ENCODE results near the gene TNPO3.
"Not testable (repeated sequence)": the region's sequence is repeated elsewhere in the genome, so short reads cannot be mapped to it uniquely, and the experiment has no call there.

TNPO3 gene

DNA sequence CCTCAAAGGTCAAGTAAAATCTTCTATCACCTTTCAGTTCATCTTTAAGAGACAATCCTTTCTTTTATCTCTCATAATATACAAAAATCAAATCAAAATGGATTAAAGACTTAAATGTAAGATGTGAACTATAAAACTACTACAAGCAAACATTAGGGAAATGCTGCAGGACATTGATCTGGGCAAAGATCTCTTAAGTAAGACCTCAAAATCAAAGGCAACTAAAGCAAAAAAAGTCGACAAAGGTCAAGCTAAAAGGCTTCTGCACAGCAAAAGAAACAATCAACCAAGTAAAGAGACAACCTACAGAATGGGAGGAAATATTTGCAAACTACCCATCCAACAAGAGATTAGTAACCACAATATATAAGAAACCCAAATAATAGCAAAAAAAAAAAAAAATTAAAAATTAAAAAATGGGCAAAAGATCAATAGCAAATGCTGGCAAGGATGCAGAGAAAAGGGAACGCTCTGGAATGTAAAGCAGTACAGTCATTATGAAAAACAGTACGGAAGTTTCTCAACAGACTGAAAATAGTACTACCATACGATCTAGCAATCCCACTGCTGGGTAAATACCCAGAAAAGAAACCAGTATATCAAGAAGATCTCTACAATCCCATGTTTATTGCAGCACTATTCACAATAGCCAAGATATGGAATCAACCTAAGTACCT, 41.7 kb downstream of the TNPO3 start:
- DNase-seq = no peak

DNA sequence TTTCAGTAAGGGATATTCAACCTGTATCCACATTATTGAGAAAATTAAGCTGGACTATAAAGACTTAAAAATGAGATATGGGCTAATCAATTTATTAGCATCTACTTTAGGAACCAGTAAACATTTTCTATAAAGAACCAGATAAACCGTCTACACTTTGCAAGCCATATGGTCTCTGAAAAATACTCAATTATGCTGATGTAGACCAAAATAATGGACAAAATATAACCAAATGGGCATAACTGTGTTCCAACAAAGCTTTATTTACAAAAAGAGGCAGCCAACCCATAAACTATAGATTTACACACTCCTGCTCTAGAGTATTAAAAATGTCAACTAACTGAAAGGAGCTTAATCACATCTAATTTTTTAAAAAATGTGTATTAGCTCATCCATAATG, 42.3 kb downstream of the TNPO3 start:
- no peak for DNase-seq

DNA sequence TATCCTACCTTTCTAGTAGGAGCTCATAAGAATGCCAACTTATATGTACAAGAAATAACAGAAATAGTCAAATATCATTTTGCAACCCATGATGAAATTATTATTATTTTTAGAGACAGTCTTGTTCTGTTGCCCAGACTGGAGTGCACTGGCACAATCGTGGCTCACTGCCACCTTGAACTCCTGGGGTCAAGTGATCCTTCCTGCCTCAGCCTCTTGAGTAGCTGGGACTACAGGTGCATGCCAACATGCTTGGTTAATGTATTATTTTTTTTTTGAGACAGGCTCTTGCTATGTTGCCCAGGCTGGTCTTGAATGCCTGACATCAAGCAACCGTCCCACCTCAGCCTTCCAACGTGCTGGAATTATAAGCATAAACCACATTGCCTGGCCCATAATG, 44.8 kb downstream of the TNPO3 start:
- DNase-seq = no peak

DNA sequence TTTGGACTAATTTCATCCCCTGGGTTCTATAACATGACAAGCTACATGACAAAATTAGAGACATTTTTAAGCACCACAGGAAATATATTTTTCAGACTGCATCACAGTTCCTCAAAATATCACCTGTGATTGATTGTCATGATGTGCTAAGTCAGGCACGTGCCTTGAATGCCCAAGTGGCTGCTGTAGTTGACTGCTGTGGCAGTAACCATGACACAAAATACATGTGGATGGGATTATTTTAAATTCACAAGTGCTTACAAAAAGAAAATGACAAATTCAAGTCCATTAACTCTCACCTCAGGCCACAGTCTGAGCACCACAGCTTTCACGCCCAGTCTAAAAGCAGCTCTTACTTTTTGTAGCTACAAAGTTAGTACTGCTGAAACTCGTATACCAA, 45.5 kb downstream of the TNPO3 start:
- DNase-seq = no peak

DNA sequence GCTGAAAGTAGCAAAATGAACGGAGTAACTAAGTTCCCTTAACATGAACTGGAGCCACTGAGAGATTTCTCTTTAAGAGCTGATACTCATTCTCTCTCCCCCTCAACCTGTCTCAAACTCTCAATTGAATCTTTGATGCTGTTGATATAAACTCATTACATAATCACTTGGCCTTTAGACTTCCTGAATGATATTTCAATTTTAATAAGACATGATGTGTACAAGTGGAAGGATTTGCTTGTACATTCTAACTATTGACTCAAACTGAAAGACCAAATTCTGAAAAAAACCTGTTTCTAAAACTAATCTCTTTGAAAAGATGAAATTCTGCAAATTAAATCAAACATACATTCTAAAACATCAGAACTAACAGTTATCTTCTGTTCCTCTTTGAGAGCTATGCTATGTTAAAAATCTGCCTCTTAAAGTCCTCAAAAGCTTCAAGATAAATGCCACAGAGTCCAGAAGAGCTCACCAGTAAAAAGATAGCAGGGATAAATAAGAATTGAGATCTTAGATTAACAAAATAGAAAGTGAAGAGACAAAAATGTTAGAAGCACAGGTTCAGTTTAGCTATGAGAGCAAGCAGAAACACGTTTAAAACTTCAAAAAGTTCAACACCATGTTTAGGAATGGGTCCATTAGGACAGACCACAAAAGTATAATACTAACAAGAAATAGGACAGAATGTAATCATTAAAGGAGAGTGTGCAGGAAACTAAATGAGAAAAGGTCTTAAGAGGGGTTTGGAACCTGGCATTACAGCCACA, 46.1 kb downstream of the TNPO3 start:
- no peak for DNase-seq

DNA sequence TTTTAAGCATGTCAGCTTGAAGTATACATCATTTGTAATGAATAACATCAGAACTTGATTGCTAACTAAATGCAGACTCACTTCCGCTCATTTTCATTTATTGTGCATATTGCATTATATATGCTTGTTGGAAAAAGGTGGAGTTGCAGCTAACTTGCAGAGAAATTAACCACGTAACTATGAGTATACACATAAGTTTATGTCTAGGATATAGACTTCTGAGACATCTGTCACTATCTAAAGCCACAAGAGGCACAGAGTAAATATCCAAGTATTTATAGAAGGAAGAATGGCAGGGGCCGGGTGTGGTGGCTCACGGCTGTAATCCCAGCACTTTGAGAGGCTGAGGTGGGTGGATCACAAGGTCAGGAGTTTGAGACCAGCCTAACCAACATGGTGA, 47.3 kb downstream of the TNPO3 start:
- no peak for DNase-seq

DNA sequence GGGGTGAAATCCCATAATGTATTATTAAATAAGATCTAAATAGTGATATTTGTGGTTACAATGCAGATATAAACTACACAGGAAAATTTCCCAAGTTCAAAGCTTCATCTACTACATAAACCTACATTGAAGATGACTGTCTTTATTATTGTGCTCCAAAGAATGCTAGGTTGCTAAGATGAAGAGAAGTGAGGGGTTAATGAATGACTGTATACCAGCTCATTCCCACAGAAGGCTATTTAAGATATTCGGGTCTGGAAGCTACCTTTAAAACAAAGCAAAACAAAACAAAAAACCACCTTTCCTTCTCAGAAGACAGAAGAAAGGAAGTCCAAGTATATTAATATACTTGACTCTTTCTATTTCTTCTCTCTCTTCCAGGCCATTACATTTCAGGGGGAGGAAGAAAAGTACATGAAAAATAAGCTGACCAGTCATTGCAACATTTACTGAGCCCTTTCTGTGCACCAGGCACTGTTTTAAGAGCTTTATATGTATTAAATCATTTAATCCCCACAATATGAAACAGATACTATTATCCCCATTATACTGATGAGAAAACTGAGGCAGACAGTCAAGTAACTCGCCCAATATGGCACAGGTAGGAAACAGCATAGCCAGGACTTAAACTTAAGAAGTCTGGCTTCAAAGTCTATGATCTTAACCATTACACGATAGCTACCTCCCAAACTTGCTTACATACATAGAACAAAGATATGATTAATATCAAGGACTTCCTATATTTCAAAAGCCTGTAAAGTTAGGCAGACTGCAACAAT, 48.1 kb downstream of the TNPO3 start:
- DNase-seq = no peak

DNA sequence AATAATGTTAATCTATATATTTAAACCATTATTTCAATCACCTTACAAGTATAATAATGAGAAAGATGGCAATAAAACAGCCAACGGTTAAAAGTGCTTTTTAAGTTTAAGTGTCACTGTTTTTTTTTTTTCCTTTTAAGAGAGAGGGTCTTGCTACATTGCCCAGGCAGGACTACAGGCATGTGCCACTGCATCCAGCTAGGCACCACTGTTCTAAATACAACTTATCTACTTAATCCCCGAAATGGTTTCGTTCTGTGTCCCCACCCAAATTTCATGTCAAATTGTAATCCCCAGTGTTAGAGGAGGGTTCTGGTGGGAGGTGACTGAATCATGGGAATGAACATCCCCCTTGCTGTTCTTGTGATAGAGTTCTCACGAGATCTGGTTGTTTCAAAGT, 49.7 kb downstream of the TNPO3 start:
- DNase-seq = no peak

DNA sequence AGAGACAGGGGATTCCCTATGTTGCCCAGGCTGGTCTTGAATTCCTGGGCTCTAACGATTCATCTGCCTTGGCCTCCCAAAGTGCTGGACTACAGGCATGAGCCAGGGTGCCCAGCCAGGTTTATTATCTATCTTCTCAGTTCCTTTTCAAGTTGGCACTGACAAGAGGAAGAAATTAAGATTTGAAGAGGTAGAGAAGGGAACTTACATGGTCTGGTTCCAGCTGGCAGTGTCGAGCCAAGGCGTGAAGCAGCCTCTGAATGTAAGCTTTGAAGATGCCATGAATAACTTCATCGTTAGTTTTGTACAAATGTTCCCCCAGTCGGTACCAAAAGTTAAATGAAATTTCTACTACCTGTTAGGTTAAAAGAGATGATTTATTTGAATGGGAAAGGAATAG, 57.7 kb downstream of the TNPO3 start:
- DNase-seq = no peak

DNA sequence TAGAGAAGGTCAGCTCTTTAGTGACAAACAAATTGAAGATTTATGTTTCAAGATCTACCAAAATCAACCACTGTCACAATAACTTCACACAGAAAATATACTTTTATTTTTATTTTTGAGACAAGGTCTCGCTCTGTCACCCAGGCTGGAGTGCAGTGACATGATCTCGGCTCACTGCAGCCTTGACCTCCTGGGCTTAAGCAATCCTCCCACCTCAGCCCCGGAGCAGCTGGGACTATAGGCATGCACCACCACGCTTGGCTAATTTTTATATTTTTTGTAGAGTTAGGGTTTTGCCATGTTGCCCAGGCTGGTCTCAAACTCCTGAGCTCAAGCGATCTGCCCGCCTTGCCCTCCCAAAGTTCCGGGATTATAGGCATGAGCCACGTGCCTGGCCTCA, 60.4 kb downstream of the TNPO3 start:
- not testable (repeated sequence) for DNase-seq

DNA sequence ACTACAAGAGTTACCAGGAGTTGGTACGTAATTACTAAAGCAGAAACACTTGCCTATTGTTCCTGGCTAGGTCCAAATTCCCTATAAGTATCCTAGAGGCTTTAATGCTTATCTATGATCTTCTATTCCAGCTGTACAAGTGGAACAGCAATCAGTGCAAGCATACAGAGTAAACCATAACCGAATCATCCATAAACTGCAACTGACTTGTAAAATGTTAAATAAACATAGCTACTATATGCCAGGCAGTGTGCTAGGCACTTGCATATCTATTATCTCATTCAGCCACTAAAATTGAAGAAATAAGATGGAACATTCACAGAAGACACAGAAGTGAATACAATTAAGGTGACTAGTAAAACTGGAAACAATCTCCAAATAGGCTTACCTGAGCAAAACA, 61.5 kb downstream of the TNPO3 start:
- DNase-seq = no peak

DNA sequence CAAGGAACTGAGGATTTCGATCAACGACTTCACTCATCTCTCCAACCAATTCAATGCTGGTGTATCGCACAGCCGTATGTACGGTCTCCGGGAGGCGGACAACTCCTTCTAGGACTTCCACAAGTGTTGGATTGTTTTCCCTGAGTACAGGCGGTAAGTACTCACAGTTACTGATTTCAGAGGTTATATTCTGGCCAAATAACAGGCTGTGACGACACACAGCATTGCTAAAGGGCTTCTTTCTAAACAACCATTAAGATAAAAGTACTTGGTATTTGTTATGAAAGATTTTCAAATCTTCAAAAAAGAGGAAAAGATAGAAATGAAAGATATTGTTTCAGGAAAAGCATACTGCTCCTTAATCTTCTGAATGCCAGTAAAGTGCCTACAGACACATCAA, 65.0 kb downstream of the TNPO3 start:
- DNase-seq = no peak

DNA sequence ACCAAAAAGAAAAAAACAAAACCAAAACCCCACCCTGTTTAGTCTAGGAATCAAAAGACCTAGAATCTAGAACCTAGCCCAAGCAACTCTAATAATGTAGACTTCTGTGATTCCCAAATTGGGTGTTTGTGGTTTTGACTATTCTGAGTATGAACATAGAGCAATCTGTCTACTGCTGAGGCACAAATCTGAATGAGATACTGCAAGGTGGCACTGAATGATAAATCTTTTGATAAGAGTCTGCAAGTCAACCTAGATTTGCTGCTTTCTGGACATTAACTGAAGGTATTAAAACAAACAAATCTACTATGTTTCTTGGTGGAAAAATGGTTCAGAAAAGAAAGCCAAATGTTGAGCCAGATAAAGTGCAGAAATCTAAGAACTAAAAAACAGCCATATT, 66.5 kb downstream of the TNPO3 start:
- no peak for DNase-seq

DNA sequence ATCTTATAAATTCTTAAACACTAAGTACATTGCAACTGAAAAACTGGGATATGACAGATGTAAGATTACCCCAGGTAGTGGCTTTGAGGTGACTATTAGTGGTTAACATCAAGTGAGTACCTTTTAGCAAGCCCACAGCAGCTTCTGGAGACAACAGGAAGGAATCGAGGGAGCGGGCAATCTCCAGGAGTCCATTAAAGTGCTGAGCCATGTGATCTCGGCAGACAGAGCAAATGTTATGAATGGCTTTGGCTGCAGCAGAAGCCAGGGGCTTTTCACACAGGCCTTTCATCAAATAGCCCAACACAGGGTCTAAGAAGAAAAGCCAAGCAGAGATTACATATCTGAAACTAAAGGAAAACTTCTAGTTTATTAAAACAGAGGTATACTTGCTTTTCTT, 68.3 kb downstream of the TNPO3 start:
- DNase-seq = no peak

DNA sequence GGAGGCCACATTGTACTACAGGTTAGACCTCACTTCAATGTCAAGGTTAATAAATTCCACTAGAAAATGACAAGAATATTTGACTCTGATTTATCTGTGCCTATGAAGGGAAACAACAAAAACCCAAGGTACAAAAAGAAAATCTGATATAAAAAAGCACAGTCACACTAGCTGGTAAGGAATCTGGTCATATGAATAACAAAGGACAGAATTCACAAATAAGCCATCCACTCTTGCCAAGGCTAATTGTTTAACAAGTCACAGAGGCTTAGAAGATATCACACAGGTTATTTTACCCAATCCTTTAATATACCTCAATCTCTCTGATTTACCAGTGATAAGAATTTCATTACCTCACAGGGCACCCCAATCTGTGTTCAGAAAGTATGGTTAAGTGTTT, 69.3 kb downstream of the TNPO3 start:
- DNase-seq = no peak

DNA sequence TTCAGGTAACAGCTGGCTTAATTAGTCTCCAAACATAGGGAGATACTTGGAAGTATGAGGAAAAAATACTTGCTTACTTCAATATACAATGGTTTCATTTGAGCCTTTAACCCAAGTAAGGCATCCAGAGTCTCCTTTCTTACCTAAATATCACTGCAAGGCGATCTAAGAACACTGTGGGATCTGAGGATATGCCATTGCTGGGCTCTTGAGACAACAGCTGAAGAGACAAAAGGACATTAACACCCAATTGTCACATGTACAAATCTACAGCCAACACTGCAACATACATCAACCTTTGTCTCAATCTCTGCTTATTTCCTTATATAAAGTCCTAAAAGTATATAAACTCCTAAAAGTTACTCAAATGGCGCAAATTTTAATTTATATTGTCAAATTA, 72.8 kb downstream of the TNPO3 start:
- DNase-seq = no peak

DNA sequence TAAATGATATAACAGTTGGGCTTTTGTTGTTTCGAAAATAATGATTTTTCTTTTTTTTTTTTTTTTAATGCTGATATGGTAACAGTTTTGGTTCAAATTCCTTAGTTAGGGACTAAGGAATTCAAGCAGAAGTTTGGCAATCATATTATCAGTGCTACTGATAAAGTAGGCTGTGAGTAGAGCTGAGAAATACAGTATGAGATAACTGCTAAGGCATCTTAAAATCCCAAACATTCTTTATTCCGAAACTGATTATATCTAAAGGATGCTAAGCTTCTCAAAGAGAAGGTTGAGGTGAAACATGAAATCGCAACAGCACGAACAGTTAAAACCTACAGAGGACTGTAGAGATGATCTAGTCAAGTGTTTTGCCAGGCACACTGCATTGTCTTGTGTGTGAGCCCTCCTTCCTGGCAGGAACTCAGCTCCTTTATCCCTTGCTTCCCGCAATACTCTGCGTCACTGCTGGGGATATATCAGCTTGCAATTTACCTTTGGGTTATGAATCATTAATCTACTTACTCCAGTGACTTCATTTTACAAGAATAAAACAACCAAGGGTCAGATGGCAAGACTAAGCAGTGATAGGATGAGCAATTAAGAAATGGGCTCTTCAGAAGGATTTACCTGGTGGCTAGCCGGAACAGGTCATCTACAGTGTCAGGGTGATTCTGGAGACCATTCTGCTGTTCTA, 80.5 kb downstream of the TNPO3 start:
- no peak for DNase-seq

DNA sequence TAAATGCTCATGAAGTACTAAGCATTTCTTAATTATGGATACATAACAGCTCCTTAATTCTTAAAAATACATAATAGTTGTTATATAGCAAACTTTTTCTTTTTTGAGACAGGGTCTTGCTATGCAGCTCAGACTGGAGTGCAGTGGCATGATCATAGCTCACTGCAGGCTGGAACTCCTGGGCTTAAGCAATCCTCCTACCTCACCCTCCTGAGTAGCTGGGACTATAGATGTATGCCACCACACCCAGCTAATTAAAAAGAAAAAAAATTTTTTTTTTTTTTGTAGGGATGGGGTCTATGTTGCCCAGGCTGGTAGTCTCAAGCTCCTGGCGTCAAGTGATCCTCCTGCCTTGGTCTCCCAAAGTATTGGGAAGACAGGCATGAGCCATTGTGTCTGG, 86.3 kb downstream of the TNPO3 start:
- DNase-seq = no peak

DNA sequence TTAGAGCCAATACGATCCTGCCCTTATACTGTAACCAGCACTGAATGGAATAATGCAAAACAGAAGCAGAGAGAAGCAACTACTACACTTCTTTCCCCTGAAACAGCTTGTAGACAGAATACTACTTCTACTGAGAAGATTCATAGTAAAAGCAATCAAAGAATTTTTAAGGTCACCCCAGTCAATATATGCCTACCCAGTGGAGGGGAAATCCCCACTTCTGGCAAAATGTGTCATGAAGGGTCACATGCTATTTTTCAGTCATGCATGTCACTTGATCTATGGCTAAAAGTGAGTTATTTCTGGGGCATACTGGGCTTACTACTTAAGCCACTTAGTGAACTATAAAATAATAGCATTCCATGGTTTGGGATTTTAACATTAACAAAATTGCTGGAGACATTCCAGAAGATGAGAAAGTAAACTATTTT, 91.6 kb downstream of the TNPO3 start:
- DNase-seq = no peak

DNA sequence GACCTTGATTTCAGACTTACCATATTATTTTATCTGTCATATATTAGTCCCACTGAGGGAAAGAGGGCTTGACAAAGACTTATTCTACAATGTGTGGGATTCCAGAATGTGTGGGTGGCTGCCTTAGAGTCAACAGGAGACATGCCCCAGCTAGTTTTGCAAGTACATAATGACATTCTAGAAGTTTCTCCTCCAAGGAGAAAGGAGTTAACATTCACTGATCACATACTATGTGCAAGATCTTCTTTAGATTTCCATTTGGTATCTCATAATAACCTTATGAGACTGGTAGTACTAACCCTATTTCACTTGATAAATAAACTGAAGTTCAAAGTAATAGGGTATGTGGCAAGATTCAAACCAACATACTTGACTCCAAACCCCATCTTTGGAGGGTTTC, 92.0 kb downstream of the TNPO3 start:
- DNase-seq = no peak

DNA sequence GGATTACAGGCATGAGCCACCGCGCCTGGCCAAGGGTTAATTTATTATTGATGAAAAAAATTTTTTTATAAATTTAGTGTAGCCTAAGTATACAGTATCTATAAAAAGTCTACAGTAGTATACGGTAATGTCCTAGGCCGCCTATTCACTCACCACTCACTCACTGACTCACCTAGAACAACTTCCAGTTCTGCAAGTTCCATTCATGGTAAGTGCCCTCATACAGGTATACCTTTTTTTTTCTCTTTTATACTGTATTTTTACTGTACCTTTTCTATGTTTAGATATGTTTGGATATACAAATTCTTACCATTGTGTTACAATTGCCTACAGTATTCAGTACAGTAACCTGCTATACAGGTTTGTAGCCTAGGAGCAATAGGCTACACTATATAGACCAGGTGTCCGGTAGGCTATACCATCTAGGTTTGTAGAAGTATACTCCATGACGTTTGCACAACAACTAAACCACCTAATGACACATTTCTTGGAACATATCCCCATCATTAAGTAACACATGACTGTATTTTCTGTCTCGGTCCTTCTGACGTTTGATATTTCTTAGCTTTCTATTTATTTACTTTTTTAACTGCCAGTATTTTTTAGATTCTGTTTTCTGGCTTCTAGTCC, 93.8 kb downstream of the TNPO3 start:
- DNase-seq = no peak

DNA sequence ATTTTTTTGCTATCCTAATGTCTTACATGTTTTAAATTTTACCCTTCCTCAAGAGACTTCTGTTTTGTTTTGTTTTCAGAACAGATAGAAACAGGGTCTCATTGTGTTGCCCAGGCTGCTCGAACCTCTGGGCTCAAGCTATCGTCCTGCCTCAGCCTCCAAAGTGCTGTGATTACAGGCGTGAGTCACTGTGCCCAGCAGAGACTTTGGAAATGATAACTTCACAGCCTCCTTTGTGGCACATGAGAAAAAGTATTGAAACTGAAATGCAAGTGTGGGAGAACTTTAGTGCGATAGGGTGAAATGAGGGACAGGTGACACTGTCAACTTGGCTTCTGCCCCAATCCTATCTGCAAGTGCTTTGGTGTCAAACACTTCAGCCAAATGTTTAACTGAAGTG, 95.6 kb downstream of the TNPO3 start:
- DNase-seq = no peak

DNA sequence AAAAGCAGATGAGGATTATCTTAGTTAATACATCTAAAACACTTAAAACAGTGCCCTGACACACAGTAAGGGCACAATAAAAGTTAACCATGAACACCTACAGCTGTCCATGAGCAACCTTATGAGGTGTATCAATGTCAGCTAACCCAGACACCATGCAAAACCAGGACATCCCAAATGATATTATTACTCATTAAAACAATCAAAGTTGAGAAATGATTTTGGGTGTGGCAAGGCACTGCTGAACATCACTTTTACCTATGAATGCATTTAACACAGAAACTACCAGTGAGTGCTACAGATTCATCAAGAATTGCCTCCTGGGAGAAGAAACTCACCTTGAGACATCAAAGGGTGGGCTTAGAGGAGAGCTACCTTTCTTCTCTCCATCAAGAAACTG, 98.9 kb downstream of the TNPO3 start:
- DNase-seq = no peak

All from left hindlimb (tissue), 1 donor.